Measurements from ENCODE around the gene MRPL23.

The MRPL23 gene

DNA sequence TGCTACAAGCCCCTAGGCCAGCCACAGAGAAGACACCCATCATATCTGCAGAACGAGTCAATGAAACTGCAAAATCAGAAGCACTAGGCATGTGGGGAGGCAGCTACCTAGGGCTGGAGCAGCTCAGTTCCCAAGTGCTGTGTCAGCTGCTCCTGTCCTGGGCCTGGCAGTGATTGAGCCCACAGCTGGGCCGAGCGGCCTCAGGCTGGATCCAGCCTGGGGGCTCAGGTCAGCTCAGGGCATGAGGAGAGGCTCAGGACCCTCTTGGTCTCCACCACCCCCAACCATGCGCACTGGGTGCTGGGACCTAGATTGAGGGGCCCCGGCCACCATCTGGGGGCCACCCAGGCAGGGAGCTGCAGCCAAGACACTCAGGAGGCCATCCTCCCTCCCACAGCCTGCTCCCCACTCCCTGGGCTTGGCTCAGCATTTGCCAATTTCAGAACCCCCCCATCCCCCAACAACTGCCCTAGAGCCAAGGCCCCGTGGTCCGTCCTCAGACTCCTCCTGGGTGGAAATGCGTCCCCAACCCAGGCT is 30.1 kb upstream of the MRPL23 start:
- Histone ChIP-seq H3K9me3 (ENCODE audit: insufficient read depth, low read depth, low read length) (no peaks in the 10 kb centered on the region), H3K4me3 (ENCODE audit: low read length) (no peak overlapping the region), H3K4me1 (ENCODE audit: insufficient read depth, low read length) (no peaks in the 10 kb centered on the region), H3K27ac (ENCODE audit: low read length) (no peak overlapping the region), H3K9ac (ENCODE audit: low read depth, low read length) (no peak overlapping the region), H3K27me3 (ENCODE audit: insufficient read depth, low read length) (no peaks in the 10 kb centered on the region), H3K36me3 (ENCODE audit: insufficient read depth, low read depth, low read length) (no peaks in the 10 kb centered on the region)

DNA sequence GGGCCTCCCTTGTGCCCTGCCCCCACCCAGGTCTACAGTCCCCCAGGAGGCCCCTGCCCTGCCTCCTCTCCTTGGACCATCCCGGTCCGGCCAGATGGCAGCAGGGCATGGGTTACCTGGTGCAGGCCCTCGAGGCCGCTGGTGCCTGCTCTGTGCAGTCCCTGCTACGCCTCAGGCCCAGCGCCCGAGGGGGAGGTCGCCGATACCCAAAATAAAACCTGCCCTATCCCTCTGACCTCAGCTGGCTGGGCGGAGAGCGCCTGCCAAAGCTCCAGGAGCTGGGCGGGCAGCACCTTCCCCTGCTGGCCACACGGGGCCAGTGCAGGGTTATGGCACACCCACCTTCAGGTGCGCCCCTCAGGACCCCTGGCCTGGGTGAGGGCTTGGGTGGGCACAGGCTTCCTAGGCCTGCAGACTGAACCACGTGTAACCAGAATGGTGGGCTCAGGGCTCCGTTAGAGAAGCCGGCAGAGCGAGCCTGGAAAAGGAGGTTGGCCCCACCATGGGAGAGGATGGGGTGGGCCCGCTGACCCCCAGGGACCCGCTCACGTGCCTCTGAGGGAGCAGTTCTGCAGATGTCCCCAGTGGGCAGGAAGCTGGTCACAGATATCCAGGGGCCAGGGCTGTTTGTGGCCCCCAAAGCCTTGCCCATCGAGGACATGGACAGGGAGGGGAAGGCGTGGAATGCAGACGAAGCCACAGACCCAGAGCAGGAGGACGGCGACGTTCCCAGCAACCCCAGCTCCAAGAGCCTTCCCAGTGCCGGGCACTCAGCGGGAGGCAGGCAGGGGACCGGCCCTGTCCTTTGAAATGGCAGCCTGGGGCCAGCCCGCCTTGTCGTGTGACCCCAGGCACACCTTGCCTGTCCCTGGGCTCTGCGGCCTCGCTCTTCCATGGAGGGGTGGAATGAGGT is 29.4 kb upstream of the MRPL23 start:
- no peaks in the 10 kb centered on the region for H3K36me3 ChIP-seq (ENCODE audit: insufficient read depth, low read depth, low read length)
- H3K27ac ChIP-seq (ENCODE audit: low read length), result no peak overlapping the region
- H3K4me1 ChIP-seq (ENCODE audit: insufficient read depth, low read length), result no peaks in the 10 kb centered on the region
- no peaks in the 10 kb centered on the region for H3K9me3 ChIP-seq (ENCODE audit: insufficient read depth, low read depth, low read length)
- no peak overlapping the region for H3K4me3 ChIP-seq (ENCODE audit: low read length)
- no peak overlapping the region for H3K9ac ChIP-seq (ENCODE audit: low read depth, low read length)
- no peaks in the 10 kb centered on the region for H3K27me3 ChIP-seq (ENCODE audit: insufficient read depth, low read length)

DNA sequence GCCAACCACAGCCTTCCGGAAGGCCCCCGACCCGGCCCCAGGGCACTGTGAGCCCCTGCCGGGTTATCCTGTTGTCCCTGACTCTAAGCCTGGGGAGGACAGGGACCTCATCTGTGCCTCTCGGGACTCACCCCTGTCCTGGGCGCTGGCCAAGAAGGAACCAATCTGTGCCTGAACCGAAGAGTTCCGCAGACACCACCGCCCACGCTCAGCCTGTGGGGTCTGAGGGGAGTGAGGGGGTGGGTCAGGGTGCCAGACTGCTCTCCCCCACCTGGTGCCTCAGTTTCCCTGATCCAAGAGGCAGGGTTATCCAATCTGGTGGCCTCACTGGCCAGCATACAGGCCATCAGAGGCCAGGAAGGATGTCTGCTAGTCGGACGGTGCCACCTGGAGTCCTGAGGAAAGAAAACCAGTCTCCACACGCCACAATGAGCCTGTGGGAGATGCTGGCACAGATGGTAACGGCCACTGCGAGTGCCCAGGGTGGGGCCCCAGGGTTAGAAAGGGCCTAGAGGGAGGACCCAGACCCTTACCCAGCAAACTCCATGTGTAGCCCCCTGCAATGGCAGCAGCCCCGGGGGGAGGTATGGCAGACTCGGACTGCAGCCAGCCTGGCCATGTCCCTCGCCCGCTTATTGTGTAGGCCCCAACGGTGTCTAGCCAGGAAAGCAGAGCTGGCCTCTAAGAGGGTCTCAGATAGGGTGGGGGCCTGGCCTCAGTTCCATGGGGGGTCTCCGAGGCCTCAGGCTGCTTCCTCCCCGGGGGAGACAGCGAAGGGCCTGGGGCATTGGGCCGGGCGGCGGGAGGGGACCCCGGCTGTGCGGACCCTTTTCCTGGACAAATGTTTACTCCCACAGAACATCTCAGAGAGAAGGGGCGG is 28.5 kb upstream of the MRPL23 start:
- Histone ChIP-seq H3K27me3 (ENCODE audit: insufficient read depth, low read length) (no peaks in the 10 kb centered on the region), H3K27ac (ENCODE audit: low read length) (no peak overlapping the region), H3K9me3 (ENCODE audit: insufficient read depth, low read depth, low read length) (no peaks in the 10 kb centered on the region), H3K4me1 (ENCODE audit: insufficient read depth, low read length) (no peaks in the 10 kb centered on the region), H3K9ac (ENCODE audit: low read depth, low read length) (no peak overlapping the region), H3K36me3 (ENCODE audit: insufficient read depth, low read depth, low read length) (no peaks in the 10 kb centered on the region), H3K4me3 (ENCODE audit: low read length) (no peak overlapping the region)

DNA sequence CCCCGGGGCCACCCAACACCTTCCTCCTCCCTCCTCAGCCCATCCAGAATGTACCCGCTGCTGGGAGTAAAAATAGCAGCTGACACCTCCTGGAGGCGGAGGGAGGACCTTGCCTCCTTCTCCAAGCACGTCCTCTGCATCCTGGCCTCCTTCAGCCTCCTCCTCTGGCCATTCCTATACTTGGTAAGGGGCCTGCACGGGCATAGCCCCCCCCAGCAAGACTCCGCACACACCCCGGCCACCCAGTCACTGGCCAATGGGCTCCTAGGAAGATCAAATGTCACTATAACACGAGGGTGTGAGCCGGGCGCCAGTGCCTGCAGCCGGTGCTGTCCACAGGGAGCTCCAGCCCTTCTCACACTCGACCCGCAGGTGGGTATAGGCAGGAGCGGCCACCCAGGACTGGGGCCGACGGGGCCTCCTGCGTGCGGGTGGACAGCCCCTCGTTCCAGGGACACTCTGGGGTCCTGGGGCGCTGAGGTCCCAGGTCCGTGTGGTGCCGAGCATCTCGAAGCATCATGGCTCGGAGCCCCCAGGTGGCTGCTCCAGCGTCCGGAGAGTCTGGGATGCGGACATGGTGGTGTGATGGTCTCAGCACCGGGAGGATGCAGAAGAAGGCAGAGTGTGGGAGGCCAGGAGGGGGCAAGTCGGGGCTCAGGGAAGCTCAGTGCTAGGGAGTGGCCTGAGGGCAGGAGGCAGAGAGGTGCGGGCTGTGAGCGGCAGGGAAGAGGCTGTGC is 27.6 kb upstream of the MRPL23 start, which contains the start of gene TNNT3:
TNNT3 (plus strand) TSS at position 313 of the 737 bp plus-strand sequence. CDS start 3,172 bp downstream, outside the sequence.
- Histone ChIP-seq H3K4me3 (ENCODE audit: low read length) (no peak within 1 kb of the TSS), H3K27ac (ENCODE audit: low read length) (no peak within 1 kb of the TSS), H3K36me3 (ENCODE audit: insufficient read depth, low read depth, low read length) (no peaks in the 10 kb centered on the region), H3K9me3 (ENCODE audit: insufficient read depth, low read depth, low read length) (no peaks in the 10 kb centered on the region), H3K9ac (ENCODE audit: low read depth, low read length) (no peak within 1 kb of the TSS), H3K4me1 (ENCODE audit: insufficient read depth, low read length) (no peaks in the 10 kb centered on the region), H3K27me3 (ENCODE audit: insufficient read depth, low read length) (no peaks in the 10 kb centered on the region)

DNA sequence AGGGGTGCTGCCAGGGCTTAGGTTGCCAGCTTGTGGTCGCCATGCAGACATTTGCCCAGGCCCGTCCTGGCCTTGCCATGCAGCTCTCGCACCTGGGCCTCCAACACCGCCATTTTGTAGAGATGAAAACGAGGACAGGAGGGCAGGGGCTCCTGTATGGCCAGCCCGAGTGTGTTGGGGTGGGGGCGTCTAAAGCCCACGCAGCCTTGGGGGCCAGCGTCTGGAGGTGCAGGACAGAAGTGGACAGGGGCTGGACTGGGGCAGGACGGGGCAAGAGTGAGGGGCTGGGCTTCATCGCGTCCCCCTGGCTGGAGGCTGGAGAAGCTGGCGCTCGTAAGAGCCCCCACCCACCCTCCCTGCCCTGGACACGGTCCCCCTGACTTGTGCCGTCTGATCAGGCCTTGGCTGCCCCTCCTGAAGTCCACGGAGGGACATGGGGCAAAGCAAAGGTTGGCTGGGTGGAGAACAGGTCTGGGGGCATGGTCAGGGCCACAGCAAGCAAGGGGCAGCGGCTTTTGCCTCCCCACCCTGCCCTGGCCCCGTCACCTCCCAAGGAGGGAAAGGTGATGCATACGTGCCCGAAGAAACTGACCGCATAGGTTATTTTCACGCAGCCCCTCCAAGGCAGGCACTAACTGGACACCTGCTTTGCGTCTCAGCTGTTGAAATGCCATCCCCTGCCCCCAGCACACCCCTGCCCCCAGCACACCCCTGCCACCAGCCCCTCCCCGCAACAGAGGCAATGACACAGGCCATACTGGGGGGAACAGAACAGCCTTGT is 26.8 kb upstream of the MRPL23 start:
- Histone ChIP-seq H3K4me1 (ENCODE audit: insufficient read depth, low read length) (no peaks in the 10 kb centered on the region), H3K27ac (ENCODE audit: low read length) (no peak overlapping the region), H3K9ac (ENCODE audit: low read depth, low read length) (no peak overlapping the region), H3K4me3 (ENCODE audit: low read length) (no peak overlapping the region), H3K27me3 (ENCODE audit: insufficient read depth, low read length) (no peaks in the 10 kb centered on the region), H3K9me3 (ENCODE audit: insufficient read depth, low read depth, low read length) (no peaks in the 10 kb centered on the region), H3K36me3 (ENCODE audit: insufficient read depth, low read depth, low read length) (no peaks in the 10 kb centered on the region)

DNA sequence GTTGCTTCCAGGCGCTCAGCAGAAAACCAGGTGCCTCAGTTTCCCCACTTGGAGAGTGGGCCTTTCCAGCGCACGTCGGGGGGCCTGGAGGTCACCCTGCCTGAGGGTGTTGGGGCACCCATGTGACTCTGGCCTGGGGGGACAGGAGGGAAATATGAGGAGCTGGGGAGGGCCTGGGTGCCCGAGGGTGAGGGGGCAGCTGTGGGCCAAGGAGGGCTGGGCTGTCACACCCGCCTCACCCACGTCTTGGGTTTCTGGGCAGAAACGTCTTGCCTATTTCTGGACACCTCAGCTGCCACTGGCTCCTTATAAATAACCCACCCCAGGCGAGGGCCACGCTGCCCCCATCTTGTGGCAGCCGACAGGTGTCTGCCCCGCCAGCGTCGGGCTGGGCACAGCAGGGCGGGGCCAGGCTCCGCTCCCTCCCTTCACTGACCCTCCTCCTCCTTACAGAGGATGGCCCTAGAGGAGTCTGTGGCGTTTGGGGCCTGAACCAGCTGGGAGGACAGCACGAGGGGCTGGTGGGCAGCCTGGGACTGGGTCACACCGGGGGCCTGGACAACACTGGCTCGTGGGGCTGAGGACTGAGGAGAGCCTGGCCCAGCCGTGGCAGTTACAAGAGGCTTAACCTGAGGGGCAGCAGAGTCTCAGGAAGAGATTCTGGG is 26.1 kb upstream of the MRPL23 start:
- no peak overlapping the region for H3K27ac ChIP-seq (ENCODE audit: low read length)
- no peaks in the 10 kb centered on the region for H3K4me1 ChIP-seq (ENCODE audit: insufficient read depth, low read length)

DNA sequence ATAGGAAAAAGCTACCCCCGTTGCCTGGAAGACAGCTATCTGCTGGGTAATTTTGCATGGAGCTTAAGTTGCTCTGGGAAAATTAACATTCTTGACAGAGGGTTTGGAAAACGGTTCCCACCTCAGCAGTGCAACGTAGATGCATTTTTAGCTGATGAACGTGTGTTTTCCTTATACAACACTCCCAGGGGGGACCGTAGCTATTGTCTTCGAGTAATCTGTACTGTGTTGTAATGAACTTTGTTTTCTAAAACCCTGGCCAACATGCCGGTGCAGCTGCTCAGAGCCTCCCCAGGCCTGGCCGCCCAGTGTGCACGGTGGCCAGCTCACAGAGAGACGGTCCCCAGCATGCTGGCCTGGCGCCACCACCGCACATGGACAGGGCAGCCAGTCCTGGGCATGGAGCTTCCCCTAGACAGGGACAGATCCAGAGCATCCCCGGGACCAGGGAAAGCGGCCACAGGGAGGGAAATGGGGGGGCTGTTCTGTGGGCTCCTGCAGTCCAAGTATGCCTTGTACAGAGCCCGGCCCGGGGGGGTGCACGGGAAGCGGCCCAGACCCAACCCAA is 25.5 kb upstream of the MRPL23 start:
- Histone ChIP-seq H3K27me3 (ENCODE audit: insufficient read depth, low read length) (no peaks in the 10 kb centered on the region), H3K4me3 (ENCODE audit: low read length) (no peak overlapping the region), H3K4me1 (ENCODE audit: insufficient read depth, low read length) (no peaks in the 10 kb centered on the region), H3K36me3 (ENCODE audit: insufficient read depth, low read depth, low read length) (no peaks in the 10 kb centered on the region), H3K9me3 (ENCODE audit: insufficient read depth, low read depth, low read length) (no peaks in the 10 kb centered on the region), H3K9ac (ENCODE audit: low read depth, low read length) (no peak overlapping the region), H3K27ac (ENCODE audit: low read length) (no peak overlapping the region)

More for the DNA sequence above, 26.1 kb upstream of the MRPL23 start:
- H3K36me3 ChIP-seq (ENCODE audit: insufficient read depth, low read depth, low read length), result no peaks in the 10 kb centered on the region
- no peaks in the 10 kb centered on the region for H3K9me3 ChIP-seq (ENCODE audit: insufficient read depth, low read depth, low read length)
- no peaks in the 10 kb centered on the region for H3K27me3 ChIP-seq (ENCODE audit: insufficient read depth, low read length)
- no peak overlapping the region for H3K9ac ChIP-seq (ENCODE audit: low read depth, low read length)
- no peak overlapping the region for H3K4me3 ChIP-seq (ENCODE audit: low read length)

DNA sequence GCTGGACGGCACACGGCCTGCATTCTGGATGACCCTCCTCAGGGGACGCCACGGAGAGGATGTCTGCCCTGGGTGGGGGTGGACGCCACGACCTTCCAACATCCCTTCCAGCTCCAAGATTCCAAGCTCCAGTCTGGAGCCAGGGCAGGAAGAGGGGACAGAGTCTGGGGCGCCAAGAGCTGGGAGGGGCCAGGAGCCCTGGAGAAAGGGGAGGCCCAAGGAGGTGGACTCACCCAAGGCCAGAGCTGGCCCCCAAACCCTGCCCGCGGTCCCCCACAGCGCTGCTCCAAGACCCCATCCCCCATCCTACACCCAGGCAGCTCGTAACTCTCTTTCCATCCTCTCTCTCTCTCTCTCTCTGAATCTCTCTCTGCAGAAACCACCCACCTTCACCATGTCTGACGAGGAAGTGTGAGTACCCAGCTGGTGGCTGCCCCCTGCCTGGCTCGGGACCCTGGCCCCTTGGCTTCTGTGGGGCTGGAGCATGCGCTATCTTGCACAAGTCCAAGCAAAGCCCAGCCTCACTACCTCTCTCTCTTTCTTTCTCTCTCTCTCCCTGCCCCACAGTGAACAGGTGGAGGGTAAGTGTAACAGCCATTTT is 24.6 kb upstream of the MRPL23 start:
- Histone ChIP-seq H3K27me3 (ENCODE audit: insufficient read depth, low read length) (no peaks in the 10 kb centered on the region), H3K9ac (ENCODE audit: low read depth, low read length) (no peak overlapping the region), H3K4me3 (ENCODE audit: low read length) (no peak overlapping the region), H3K27ac (ENCODE audit: low read length) (no peak overlapping the region), H3K9me3 (ENCODE audit: insufficient read depth, low read depth, low read length) (no peaks in the 10 kb centered on the region), H3K4me1 (ENCODE audit: insufficient read depth, low read length) (no peaks in the 10 kb centered on the region), H3K36me3 (ENCODE audit: insufficient read depth, low read depth, low read length) (no peaks in the 10 kb centered on the region)

DNA sequence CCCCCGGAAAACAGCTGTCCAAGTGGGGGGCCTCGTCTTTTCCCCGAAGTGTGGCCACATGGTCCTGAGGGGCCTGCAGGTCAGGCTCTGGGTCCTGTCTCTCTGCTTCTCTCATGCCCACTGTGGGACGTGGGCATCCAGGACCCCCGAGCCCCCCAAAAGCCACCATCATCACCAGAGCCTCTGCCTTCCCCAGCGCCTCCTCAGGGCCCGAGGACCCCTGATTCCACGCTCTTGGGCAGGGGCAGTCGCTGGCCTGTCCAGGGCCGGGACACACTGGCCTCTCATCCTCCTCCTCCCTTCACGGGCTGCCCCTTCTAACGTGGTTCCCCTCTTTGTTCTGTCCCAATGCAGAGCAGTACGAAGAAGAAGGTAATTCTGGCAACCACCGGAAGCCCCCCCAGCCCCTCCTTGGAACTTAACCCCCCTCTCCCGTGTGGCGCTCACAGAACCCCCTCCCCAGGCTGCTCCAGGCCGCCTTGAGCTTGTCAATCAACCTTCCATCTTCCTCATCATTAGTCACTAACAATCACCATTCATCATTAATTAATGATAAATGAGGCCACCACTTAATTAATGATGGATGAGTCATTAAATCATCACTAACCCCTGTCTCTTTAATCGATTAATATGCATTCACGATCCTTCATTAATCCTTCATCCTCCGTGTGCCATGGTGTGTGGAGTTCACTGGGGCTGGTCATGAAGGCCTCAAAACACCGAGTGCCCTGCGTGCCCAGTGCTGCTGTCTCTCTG is 23.8 kb upstream of the MRPL23 start:
- Histone ChIP-seq H3K9ac (ENCODE audit: low read depth, low read length) (no peak overlapping the region), H3K36me3 (ENCODE audit: insufficient read depth, low read depth, low read length) (no peaks in the 10 kb centered on the region), H3K27ac (ENCODE audit: low read length) (no peak overlapping the region), H3K9me3 (ENCODE audit: insufficient read depth, low read depth, low read length) (no peaks in the 10 kb centered on the region), H3K4me3 (ENCODE audit: low read length) (no peak overlapping the region), H3K27me3 (ENCODE audit: insufficient read depth, low read length) (no peaks in the 10 kb centered on the region), H3K4me1 (ENCODE audit: insufficient read depth, low read length) (no peaks in the 10 kb centered on the region)

Measured in iPS-20b (cell line).